CD4-positive, alpha-beta T cell (primary cell): ENCODE measurements around the gene HLA-DOA. TPM values are rescaled to one million over a fixed set of nuclear protein-coding genes. Genes with fewer than 3 reads are reported as not detected.

ENCODE experiments used
- ATAC-seq: fragments of 200-7000 bp; cut with Tn5 transposase; one replicate; pipeline ENCODE4 v1.10.0; 2022; ENCODE audit warnings: mild to moderate bottlenecking; ENCODE audit not compliant: poor library complexity
- CTCF ChIA-PET: fragments of 350-600 bp; sonication (Branson Sonifier 250); formaldehyde crosslinking; loops from one replicate; lab custom pipeline; 2021; ENCODE audit warnings: antibody characterized with exemption, inconsistent platforms; lab: Charles Lee
- POLR2A ChIA-PET: fragments of 350-600 bp; sonication (Branson Sonifier 250); formaldehyde crosslinking; loops from one replicate; lab custom pipeline; 2021; ENCODE audit warnings: antibody characterized with exemption, inconsistent platforms; lab: Charles Lee
- DNase-seq, 14 experiments: peaks; one replicate each; pipeline ENCODE4 v3.0.0-alpha.2; 2013 to 2020; ENCODE audit warnings: mixed read lengths in 2 of 14
- H3K27ac ChIP-seq, 2 donors: one replicate each; pipeline versions ENCODE4 v1.5.1 to v1.7.0; 2013; ENCODE audit warnings: low read length in 2 of 2, low read depth in 1 of 2, mild to moderate bottlenecking in 1 of 2
- H3K27me3 ChIP-seq, 2 experiments: 1 replicate in 1 of 2; 2 replicates in 1 of 2; pipeline versions ENCODE4 v1.6.1 to v1.7.0; 2013; ENCODE audit warnings: low read length in 2 of 2, control low read depth in 1 of 2, mild to moderate bottlenecking in 1 of 2, moderate library complexity in 1 of 2; ENCODE audit not compliant: insufficient read depth in 2 of 2, control insufficient read depth in 1 of 2
- H3K36me3 ChIP-seq: one replicate; pipeline ENCODE4 v1.6.1; 2013; ENCODE audit warnings: low read length, control low read depth; ENCODE audit not compliant: insufficient read depth
- H3K4me1 ChIP-seq: one replicate; pipeline ENCODE4 v1.6.1; 2013; ENCODE audit warnings: low read length, control low read depth; ENCODE audit not compliant: insufficient read depth
- H3K4me3 ChIP-seq: one replicate; pipeline ENCODE4 v1.5.1; 2013; ENCODE audit warnings: mild to moderate bottlenecking, low read length, moderate library complexity
- H3K9me3 ChIP-seq, 2 experiments: 1 replicate in 1 of 2; 2 replicates in 1 of 2; pipeline versions ENCODE4 v1.6.1 to v1.7.0; 2013; ENCODE audit warnings: low read length in 2 of 2, mild to moderate bottlenecking in 2 of 2, control low read depth in 1 of 2, moderate library complexity in 1 of 2; ENCODE audit not compliant: control insufficient read depth in 1 of 2, insufficient read depth in 1 of 2
- H3K27ac Mint-ChIP-seq: one replicate; pipeline ENCODE4 v1.8.0; 2020; ENCODE audit warnings: mixed read lengths
- H3K27me3 Mint-ChIP-seq: one replicate; pipeline ENCODE4 v1.8.0; 2021; ENCODE audit warnings: mixed read lengths
- H3K36me3 Mint-ChIP-seq: one replicate; pipeline ENCODE4 v1.8.0; 2021; ENCODE audit warnings: low read depth, mixed read lengths
- H3K4me1 Mint-ChIP-seq: one replicate; pipeline ENCODE4 v1.8.0; 2021; ENCODE audit warnings: low read depth, mixed read lengths
- H3K4me3 Mint-ChIP-seq: one replicate; pipeline ENCODE4 v1.8.0; 2020; ENCODE audit warnings: mild to moderate bottlenecking, mixed read lengths
- H3K9me3 Mint-ChIP-seq: one replicate; pipeline ENCODE4 v1.8.0; 2020; ENCODE audit warnings: mixed read lengths
- CTCF ChIP-seq: fragments of 200-600 bp; IDR thresholded peaks from one replicate; pipeline ENCODE4 v1.8.0; 2022; ENCODE audit warnings: antibody characterized with exemption, mild to moderate bottlenecking
- intact Hi-C, 2 experiments: fragments of 100-400 bp; cut with DNase I in 1 of 2; cut with micrococcal nuclease in 1 of 2; formaldehyde crosslinking; loops; one replicate each; pipeline versions ENCODE4 v1.15.1 to v1.9.0; 2023 to 2025; cut with DNase I, micrococcal nuclease
- total RNA-seq, 174 experiments: library from RNA in 2 of 174; stranded (reverse) in 2 of 174; gene quantifications; one replicate each; pipeline ENCODE4 v1.2.3 and lab custom pipeline; 2021 to 2026

The HLA-DOA gene
- total RNA-seq, 2 experiments from 2014 or later: 5.9 to 6.1 TPM

GRCh38 chr6:32954986-32955802 is 54.2 kb downstream of the HLA-DOA start:
- Mint-ChIP-seq H3K9me3 (no peaks in the 10 kb centered on the region), H3K4me1 (peaks cover 29% of the 10 kb centered on the region), H3K36me3 (no peaks in the 10 kb centered on the region), H3K27ac (no peak overlapping the region), H3K4me3 (no peak overlapping the region), H3K27me3 (no peaks in the 10 kb centered on the region)
- TF ChIP-seq CTCF: peak; percentile 36
- no peak for ATAC-seq
- POLR2A ChIA-PET: interaction anchor here (0.6 to 8.3 kb wide), 11 partner anchors 9 to 960 kb away, joined by 3 to 323 read pairs (median 4); partner anchors contain the start of genes BRD2 and HLA-DMB
- no peaks in the 10 kb centered on the region for H3K27me3 ChIP-seq
- CTCF ChIA-PET: interaction anchor here (0.6 to 8.4 kb wide), 13 partner anchors 8 to 1603 kb away, joined by 3 to 177 read pairs (median 9); partner anchors contain the start of genes BRD2, HLA-DMB and TAP2
- no peaks in the 10 kb centered on the region for H3K36me3 ChIP-seq
- intact Hi-C loops: loop anchor here in 1 of 2 experiments (2.0 kb wide), 1 partner anchor 30 kb away; no protein-coding TSS in a partner anchor
- peak in 4 of 14 experiments; percentile 48 to 71 (median 66) for DNase-seq
- H3K9me3 ChIP-seq: no peaks in the 10 kb centered on the region
- H3K27ac ChIP-seq: no peak overlapping the region
- H3K4me1 ChIP-seq: peaks cover 21% of the 10 kb centered on the region
- H3K4me3 ChIP-seq: no peak overlapping the region

DNA sequence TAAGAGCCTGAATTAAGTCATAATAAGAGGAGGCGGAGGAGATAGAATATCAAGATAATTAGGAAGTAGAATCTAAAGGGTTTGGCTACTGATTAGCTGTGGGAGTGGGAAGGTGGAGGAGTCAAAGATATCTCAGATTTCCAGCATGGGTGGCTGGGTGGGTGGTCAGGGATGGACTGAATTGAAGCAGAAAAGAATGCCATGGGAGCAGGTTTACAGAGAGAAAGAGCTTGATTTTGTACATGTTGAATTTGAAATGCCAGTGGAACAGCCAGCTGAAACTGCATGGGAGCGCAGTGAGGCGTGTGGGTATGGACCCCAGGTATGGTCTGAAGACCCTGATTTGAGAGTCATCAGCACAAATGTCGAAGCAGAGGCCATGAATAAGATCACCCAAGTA is 55.1 kb downstream of the HLA-DOA start:
- H3K4me1 Mint-ChIP-seq: peaks cover 38% of the 10 kb centered on the region
- no peak for TF ChIP-seq CTCF
- no peaks in the 10 kb centered on the region for H3K36me3 Mint-ChIP-seq
- peaks cover 26% of the 10 kb centered on the region for H3K4me1 ChIP-seq
- no peak for DNase-seq
- no peak overlapping the region for H3K27ac Mint-ChIP-seq
- H3K27me3 ChIP-seq: no peaks in the 10 kb centered on the region
- no peak overlapping the region for H3K4me3 Mint-ChIP-seq
- no peak overlapping the region for H3K4me3 ChIP-seq
- no peaks in the 10 kb centered on the region for H3K9me3 Mint-ChIP-seq
- no peak overlapping the region for H3K27ac ChIP-seq
- H3K36me3 ChIP-seq: no peaks in the 10 kb centered on the region
- no peaks in the 10 kb centered on the region for H3K9me3 ChIP-seq
- intact Hi-C loops: loop anchor here in 1 of 2 experiments (2.0 kb wide), 1 partner anchor 31 kb away; no protein-coding TSS in a partner anchor
- no peaks in the 10 kb centered on the region for H3K27me3 Mint-ChIP-seq
- no peak for ATAC-seq
- ChIA-PET POLR2A (interaction anchor here (0.6 to 8.3 kb wide), 9 partner anchors 10 to 122 kb away, joined by 3 to 323 read pairs (median 8); partner anchors contain the start of genes BRD2 and HLA-DMB), CTCF (interaction anchor here (1.2 to 8.4 kb wide), 14 partner anchors 9 to 116 kb away, joined by 3 to 177 read pairs (median 12); partner anchors contain the start of genes BRD2, HLA-DMB and TAP2)

Other genes with a start within 250 kb of the HLA-DOA start
- gene HLA-DQB2, start 246.1 kb downstream of the HLA-DOA start, total RNA-seq: 1 to 10 TPM; 1.3 to 2.2 TPM
- gene HLA-DOB, start 192.6 kb downstream of the HLA-DOA start, total RNA-seq: 1 to 10 TPM; 2.9 to 3.2 TPM
- gene TAP2, start 170.9 kb downstream of the HLA-DOA start, total RNA-seq: 100 to 1,000 TPM; 165 to 171 TPM
- gene PSMB8, start 165.5 kb downstream of the HLA-DOA start, total RNA-seq: 100 to 1,000 TPM; 120 to 121 TPM
- 10 to 100 TPM; 91.5 to 93.9 TPM for gene TAP1, start 155.9 kb downstream of the HLA-DOA start, total RNA-seq
- gene PSMB9, start 155.4 kb downstream of the HLA-DOA start, total RNA-seq: 10 to 100 TPM; 37.2 to 38.4 TPM
- gene HLA-DMB, start 68.6 kb downstream of the HLA-DOA start, total RNA-seq: 1 to 10 TPM; 4.6 to 6.0 TPM
- gene HLA-DMA, start 56.5 kb downstream of the HLA-DOA start, total RNA-seq: 10 to 100 TPM; 14.4 to 16.5 TPM
- gene BRD2, start 41.0 kb downstream of the HLA-DOA start, total RNA-seq: 100 to 1,000 TPM; 340 to 378 TPM
- 10 to 100 TPM; 19.4 to 19.9 TPM for gene HLA-DPA1, start 64.1 kb upstream of the HLA-DOA start, total RNA-seq
- gene HLA-DPB1, start 66.4 kb upstream of the HLA-DOA start, total RNA-seq: 10 to 100 TPM; 29.0 to 31.7 TPM
- 1 to 10 TPM; 2.8 to 3.0 TPM for gene COL11A2, start 182.9 kb upstream of the HLA-DOA start, total RNA-seq
- gene RXRB, start 191.1 kb upstream of the HLA-DOA start, total RNA-seq: 10 to 100 TPM; 42.9 to 45.0 TPM
- 1 to 10 TPM; 8.6 to 9.6 TPM for gene SLC39A7, start 191.3 kb upstream of the HLA-DOA start, total RNA-seq
- gene HSD17B8, start 195.1 kb upstream of the HLA-DOA start, total RNA-seq: 10 to 100 TPM in 1 of 2 experiments, 1 to 10 TPM in 1; 8.6 to 10.5 TPM
- gene RING1, start 198.9 kb upstream of the HLA-DOA start, total RNA-seq: 10 to 100 TPM; 27.1 to 28.6 TPM